PFSK-1 (cell line): ENCODE measurements around the gene SIGLEC7.

ENCODE experiments used
- FOXP2 ChIP-seq: optimal IDR thresholded peaks from 2 replicates; pipeline ENCODE3; 2011; ENCODE audit warnings: borderline replicate concordance, control low read depth, inconsistent platforms; ENCODE audit not compliant: insufficient read depth; ENCODE audit errors: extremely low read length, extremely low read depth
- POLR2AphosphoS5 ChIP-seq: IDR thresholded peaks from 2 replicates; pipeline ENCODE4 v1.6.1; 2012; ENCODE audit warnings: low read depth, mild to moderate bottlenecking, control low read depth, low read length, moderate library complexity
- REST ChIP-seq, 2 experiments: IDR thresholded peaks; 2 replicates each; pipeline versions ENCODE4 v1.6.1 to v1.8.0; 2011 to 2012; ENCODE audit warnings: low read depth in 2 of 2, low read length in 2 of 2, control low read depth in 1 of 2, inconsistent platforms in 1 of 2, mild to moderate bottlenecking in 1 of 2, moderate library complexity in 1 of 2; ENCODE audit not compliant: insufficient read depth in 1 of 2
- SIN3A ChIP-seq: IDR thresholded peaks from 2 replicates; pipeline ENCODE4 v1.6.1; 2012; ENCODE audit warnings: mild to moderate bottlenecking, low read length, moderate library complexity, borderline replicate concordance; ENCODE audit not compliant: insufficient read depth
- TAF1 ChIP-seq: IDR thresholded peaks from 2 replicates; pipeline ENCODE4 v1.6.1; 2012; ENCODE audit warnings: low read length, control low read depth, borderline replicate concordance; ENCODE audit not compliant: insufficient read depth

Gene SIGLEC7

DNA sequence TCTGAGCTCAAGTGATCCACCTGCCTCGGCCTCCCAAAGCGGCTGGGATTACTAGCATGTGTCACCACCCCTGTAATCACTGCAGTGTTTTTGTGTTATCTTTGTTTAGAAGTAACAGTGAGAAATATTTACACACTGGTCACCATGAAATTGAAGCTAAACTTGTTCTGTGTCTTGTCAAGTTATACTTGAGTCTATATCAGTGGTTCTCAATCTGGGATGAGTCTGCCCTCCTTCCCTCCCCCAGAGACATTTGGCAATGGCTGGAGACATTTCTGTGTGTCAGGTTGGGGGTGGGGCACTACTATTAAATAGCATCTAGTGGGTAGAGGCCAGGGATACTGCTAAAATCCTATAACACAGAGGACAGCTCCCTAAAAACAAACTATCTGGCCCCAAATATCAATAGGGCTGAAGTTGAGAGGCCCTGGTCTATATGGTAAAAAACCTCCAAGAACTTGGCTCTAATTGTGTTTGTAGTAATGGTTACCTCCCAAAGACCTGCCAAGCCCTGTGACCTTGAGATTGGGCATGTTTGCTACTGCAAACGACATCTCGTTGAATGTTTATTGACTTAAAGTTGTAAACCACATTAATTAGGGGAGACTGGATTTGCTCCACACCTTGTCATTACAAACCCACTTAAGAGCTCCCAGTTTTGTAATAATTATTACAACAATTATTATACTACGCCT, 40.8 kb upstream of the SIGLEC7 start:
- TF ChIP-seq SIN3A (no peak), REST (IDR thresholded peaks at IDR 0.05; ENCODE audit: insufficient read depth in 1 of 2, low read depth in 2 of 2, low read length in 2 of 2) (no peak), POLR2AphosphoS5 (no peak)

GRCh38 chr19:51102991-51103390, 39.1 kb upstream of the SIGLEC7 start:
- TF ChIP-seq TAF1: no peak
- no peak for TF ChIP-seq REST (IDR thresholded peaks at IDR 0.05; ENCODE audit: insufficient read depth in 1 of 2, low read depth in 2 of 2, low read length in 2 of 2)
- no peak for TF ChIP-seq POLR2AphosphoS5
- TF ChIP-seq SIN3A: no peak
- TF ChIP-seq FOXP2: no peak

GRCh38 chr19:51103926-51104341, 38.2 kb upstream of the SIGLEC7 start:
- TF ChIP-seq FOXP2 (no peak), TAF1 (no peak), SIN3A (no peak), REST (IDR thresholded peaks at IDR 0.05; ENCODE audit: insufficient read depth in 1 of 2, low read depth in 2 of 2, low read length in 2 of 2) (no peak), POLR2AphosphoS5 (no peak)

- TF ChIP-seq FOXP2: no peak
- TF ChIP-seq POLR2AphosphoS5: no peak
- TF ChIP-seq REST (IDR thresholded peaks at IDR 0.05; ENCODE audit: insufficient read depth in 1 of 2, low read depth in 2 of 2, low read length in 2 of 2): no peak
- no peak for TF ChIP-seq SIN3A
- no peak for TF ChIP-seq TAF1
These were observed 34.6 kb upstream of the SIGLEC7 start for GRCh38 chr19:51107406-51108065.
